Stimulated activated CD4-positive, alpha-beta T cell treated with anti-CD3 and anti-CD28 coated beads, Interleukin-15, amount 100 ng/mL, for 1 hour (primary cell): ENCODE data around the gene SMIM12.
"Not testable (repeated sequence)": the region's sequence is repeated elsewhere in the genome, so short reads cannot be mapped to it uniquely, and the experiment has no call there.

ENCODE experiments used
- DNase-seq, 2 donors: peaks; one replicate each; pipeline ENCODE4 v3.0.0-alpha.2; 2020; ENCODE audit warnings: low read depth in 1 of 2, low spot score in 1 of 2

Gene SMIM12

GRCh38 chr1:34845131-34845901, 14.2 kb downstream of the SMIM12 start:
- DNase-seq, result no peak

GRCh38 chr1:34844252-34844634, 15.3 kb downstream of the SMIM12 start:
- DNase-seq, result no peak

GRCh38 chr1:34843392-34844251, 15.9 kb downstream of the SMIM12 start:
- no peak for DNase-seq

- DNase-seq, result no peak
Observed at GRCh38 chr1:34842952-34843371, 16.6 kb downstream of the SMIM12 start.

GRCh38 chr1:34842073-34842472, 17.5 kb downstream of the SMIM12 start:
- DNase-seq, result no peak

- no peak for DNase-seq
Observed at GRCh38 chr1:34840426-34840825, 19.1 kb downstream of the SMIM12 start.

- DNase-seq, result no peak
Observed at GRCh38 chr1:34839526-34840305, 19.8 kb downstream of the SMIM12 start.

GRCh38 chr1:34833711-34834110, 25.8 kb downstream of the SMIM12 start:
- DNase-seq, result no peak

GRCh38 chr1:34831721-34832246, 27.8 kb downstream of the SMIM12 start:
- DNase-seq, result no peak

- DNase-seq, result no peak
Observed at GRCh38 chr1:34829250-34829649, 30.3 kb downstream of the SMIM12 start.

GRCh38 chr1:34828611-34829010, 30.9 kb downstream of the SMIM12 start:
- DNase-seq, result no peak

GRCh38 chr1:34827341-34827941, 32.1 kb downstream of the SMIM12 start:
- no peak for DNase-seq

- no peak for DNase-seq
Observed at GRCh38 chr1:34825455-34826091, 34.0 kb downstream of the SMIM12 start.

- DNase-seq, result no peak
Observed at GRCh38 chr1:34824817-34825454, 34.6 kb downstream of the SMIM12 start.

- DNase-seq, result no peak
Observed at GRCh38 chr1:34822202-34822601, 37.3 kb downstream of the SMIM12 start.

- DNase-seq, result not testable (repeated sequence)
Observed at GRCh38 chr1:34818862-34819261, 40.7 kb downstream of the SMIM12 start.

GRCh38 chr1:34816778-34817177, 42.8 kb downstream of the SMIM12 start:
- no peak for DNase-seq

- no peak for DNase-seq
Observed at GRCh38 chr1:34816332-34816731, 43.2 kb downstream of the SMIM12 start.

- not testable (repeated sequence) for DNase-seq
Observed at GRCh38 chr1:34810781-34811180, 48.8 kb downstream of the SMIM12 start.
